OCI-LY7 (cell line): ENCODE results near the gene ELF1. TPM values are rescaled to one million over a fixed set of nuclear protein-coding genes. Genes with fewer than 3 reads are reported as not detected.
A peak's percentile ranks its signal among the peaks of the same experiment; 100 is the strongest.

Experiments used
- BruUV-seq: library from RNA; stranded (reverse); fragments of 400-500 nt; replicated peaks from 2 replicates; lab custom pipeline; 2021; lab: Mats Ljungman, UMichigan
- CTCF ChIA-PET: fragments of 300-600 bp; sonication (Branson Sonifier 250); formaldehyde crosslinking; loops from one replicate; lab custom pipeline; 2022; ENCODE audit warnings: antibody characterized with exemption; ENCODE audit not compliant: unreplicated experiment; lab: Charles Lee
- POLR2A ChIA-PET: fragments of 300-600 bp; sonication (Branson Sonifier 250); formaldehyde crosslinking; loops from one replicate; lab custom pipeline; 2022; ENCODE audit warnings: antibody characterized with exemption; lab: Charles Lee
- DNase-seq: peaks from one replicate; pipeline ENCODE4 v3.0.0-alpha.2; 2015; ENCODE audit warnings: low spot score
- H2AFZ ChIP-seq: fragments of 200-600 bp; sonication (generic), shearing (Covaris generic); 2 replicates; pipeline ENCODE4 v1.6.1; 2014; ENCODE audit warnings: mild to moderate bottlenecking, antibody characterized with exemption, low read length, moderate library complexity
- H3K27ac ChIP-seq: fragments of 200-600 bp; sonication (generic); 2 replicates; pipeline ENCODE4 v1.5.1; 2014; ENCODE audit warnings: mixed run types, low read depth, mild to moderate bottlenecking, moderate library complexity, low read length, inconsistent platforms; ENCODE audit not compliant: poor library complexity, severe bottlenecking
- H3K36me3 ChIP-seq: fragments of 200-600 bp; sonication (generic); 2 replicates; pipeline ENCODE4 v1.6.1; 2014; ENCODE audit warnings: mild to moderate bottlenecking, antibody characterized with exemption, low read length, moderate library complexity, mixed read lengths; ENCODE audit not compliant: insufficient read depth
- H3K4me1 ChIP-seq: fragments of 200-600 bp; sonication (generic); 2 replicates; pipeline ENCODE4 v1.5.1; 2014; ENCODE audit warnings: mild to moderate bottlenecking, low read length; ENCODE audit not compliant: insufficient read depth, poor library complexity, severe bottlenecking
- H3K4me2 ChIP-seq: fragments of 200-600 bp; sonication (generic); 2 replicates; pipeline ENCODE4 v1.6.1; 2014; ENCODE audit warnings: mild to moderate bottlenecking, low read length
- H3K4me3 ChIP-seq: fragments of 200-600 bp; sonication (generic); 2 replicates; pipeline ENCODE4 v1.5.1; 2014; ENCODE audit warnings: mild to moderate bottlenecking, low read depth, low read length; ENCODE audit not compliant: poor library complexity, severe bottlenecking
- H3K79me2 ChIP-seq: fragments of 200-600 bp; sonication (generic); 2 replicates; pipeline ENCODE4 v1.6.1; 2016; ENCODE audit warnings: low read depth, mild to moderate bottlenecking, low read length, moderate library complexity, mixed read lengths; ENCODE audit not compliant: insufficient read depth
- H3K9me2 ChIP-seq: fragments of 200-600 bp; sonication (generic); 2 replicates; pipeline ENCODE4 v1.6.1; 2016; ENCODE audit warnings: mild to moderate bottlenecking, low read length, mixed read lengths; ENCODE audit not compliant: insufficient read depth
- H3K9me3 ChIP-seq: fragments of 200-600 bp; sonication (generic); 2 replicates; pipeline ENCODE4 v1.6.1; 2014; ENCODE audit warnings: mild to moderate bottlenecking, mixed run types, low read length, mixed read lengths
- H4K20me1 ChIP-seq: fragments of 200-600 bp; sonication (generic); 2 replicates; pipeline ENCODE4 v1.6.1; 2014; ENCODE audit warnings: mild to moderate bottlenecking, antibody characterized with exemption, low read length, moderate library complexity, mixed read lengths; ENCODE audit not compliant: insufficient read depth
- CTCF ChIP-seq: fragments of 200-600 bp; sonication (generic); conservative IDR thresholded peaks from 2 replicates; pipeline ENCODE4 v1.5.1; 2014; ENCODE audit warnings: mild to moderate bottlenecking, antibody characterized with exemption, low read length, moderate library complexity, mixed read lengths
- EZH2phosphoT487 ChIP-seq: fragments of 200-600 bp; sonication (generic); IDR thresholded peaks from 2 replicates; pipeline ENCODE4 v1.6.1; 2018; ENCODE audit warnings: low read depth, borderline replicate concordance, mild to moderate bottlenecking, mixed run types, antibody characterized with exemption, low read length, moderate library complexity, mixed read lengths
- intact Hi-C: fragments of 100-400 bp; cut with micrococcal nuclease; formaldehyde crosslinking; loops from one replicate; pipeline ENCODE4 v1.10.0; 2022; ENCODE audit not compliant: unreplicated experiment
- total RNA-seq, 2 experiments: library from RNA; depleted of rRNA in 1 of 2; stranded (reverse); fragments of >200 nt in 1 of 2; shearing (Covaris generic) in 1 of 2; gene quantifications; 2 replicates each; pipeline ENCODE4 v1.2.3, GENCODE V29; 2014 to 2022

Gene ELF1
- total RNA-seq, 2 experiments from 2014 or later: 111 to 248 TPM

- TF ChIP-seq EZH2phosphoT487: no peak
- no peak for TF ChIP-seq CTCF
- ChIA-PET POLR2A (interaction anchor here (0.6 to 9.1 kb wide), 14 partner anchors 8 to 1706 kb away, joined by 3 to 152 read pairs (median 8); partner anchors contain the start of genes ELF1 and WBP4), CTCF (no interaction called here)
- peak overlapping the region; percentile 87 for H3K4me2 ChIP-seq
- peaks cover 14% of the 10 kb centered on the region; the same call in 1 of the 2 replicates for H4K20me1 ChIP-seq
- H3K4me3 ChIP-seq: peak overlapping the region; percentile 64
- peaks cover 97% of the 10 kb centered on the region for H3K79me2 ChIP-seq
- H3K4me1 ChIP-seq: peaks cover 93% of the 10 kb centered on the region
- intact Hi-C loops: loop anchor here (5.0 to 10.0 kb wide), 2 partner anchors 346 to 424 kb away; no protein-coding TSS in a partner anchor
- no peaks in the 10 kb centered on the region for H3K9me2 ChIP-seq
- no peaks in the 10 kb centered on the region for H3K9me3 ChIP-seq
- no peak overlapping the region for H2AFZ ChIP-seq
- peak overlapping the region; percentile 99 for H3K27ac ChIP-seq
- H3K36me3 ChIP-seq: peaks cover 71% of the 10 kb centered on the region
- DNase-seq: no peak
- BruUV-seq: no TSS peak
Measured at GRCh38 chr13:41008349-41008980, 10.7 kb downstream of the ELF1 start.

GRCh38 chr13:41007744-41008128 lies 11.4 kb downstream of the ELF1 start:
- BruUV-seq: no TSS peak
- peaks cover 93% of the 10 kb centered on the region for H3K4me1 ChIP-seq
- no peak for DNase-seq
- peaks cover 66% of the 10 kb centered on the region for H3K36me3 ChIP-seq
- peaks cover 9% of the 10 kb centered on the region; the same call in 1 of the 2 replicates for H4K20me1 ChIP-seq
- TF ChIP-seq CTCF (no peak), EZH2phosphoT487 (no peak)
- intact Hi-C loops: loop anchor here (5.0 to 10.0 kb wide), 2 partner anchors 345 to 423 kb away; no protein-coding TSS in a partner anchor
- H3K9me2 ChIP-seq: no peaks in the 10 kb centered on the region
- ChIA-PET POLR2A (interaction anchor here (0.8 to 9.1 kb wide), 9 partner anchors 10 to 218 kb away, joined by 3 to 152 read pairs (median 18); partner anchors contain the start of genes ELF1 and SLC25A15), CTCF (interaction anchor here (0.6 kb wide), 1 partner anchor 10 kb away, joined by 3 read pairs; no protein-coding TSS in a partner anchor)
- H3K27ac ChIP-seq: peak overlapping the region; percentile 99
- H3K79me2 ChIP-seq: peaks cover 97% of the 10 kb centered on the region
- H3K4me3 ChIP-seq: peak overlapping the region; percentile 64
- H2AFZ ChIP-seq: no peak overlapping the region
- H3K9me3 ChIP-seq: no peaks in the 10 kb centered on the region
- peak overlapping the region; percentile 87 for H3K4me2 ChIP-seq
